ENCODE results near the gene AGFG2. TPM values are rescaled to one million over a fixed set of nuclear protein-coding genes. Genes with fewer than 3 reads are reported as not detected.

AGFG2 gene
- total RNA-seq, 1 experiment from 2014 or later: 30.4 TPM

DNA sequence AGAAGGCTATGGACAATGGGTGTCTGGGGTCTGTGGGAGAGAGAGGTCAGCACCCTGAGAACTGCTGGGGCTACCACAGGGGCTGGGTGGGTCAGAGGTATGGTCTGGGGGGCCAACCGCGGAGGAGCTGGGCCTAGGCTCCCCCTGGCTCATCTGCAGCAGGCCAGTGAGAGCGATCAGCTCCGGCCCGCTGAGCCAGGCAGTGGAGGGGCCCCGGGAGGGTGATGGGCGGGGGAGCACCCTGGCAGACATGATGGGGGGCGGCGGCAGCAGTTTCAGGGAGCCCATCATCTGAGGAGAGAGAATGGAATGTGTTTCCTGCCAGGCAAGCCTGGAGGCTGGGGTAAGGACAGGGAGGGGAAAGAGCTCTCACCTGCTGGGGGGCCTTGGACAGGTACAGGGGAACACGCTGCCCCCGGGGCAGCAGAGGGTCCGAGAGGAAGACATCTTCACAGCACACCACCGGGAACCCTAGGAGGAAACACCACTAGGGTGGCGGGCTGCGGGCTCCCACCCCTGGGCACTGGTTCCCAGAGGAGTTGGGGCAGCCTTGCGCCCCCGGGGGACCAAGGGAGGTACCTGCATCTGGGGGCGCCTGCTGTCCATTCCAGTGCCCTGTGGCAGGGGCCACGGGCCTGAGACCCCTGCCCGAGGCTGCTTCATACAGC, 33.4 kb downstream of the AGFG2 start:
- CTCF ChIA-PET: no interaction called here

GRCh38 chr7:100572949-100573675, 34.1 kb downstream of the AGFG2 start:
- Histone ChIP-seq H3K27me3 (ENCODE audit: insufficient read depth, low read depth) (no peaks in the 10 kb centered on the region), H3K9me2 (ENCODE audit: insufficient read depth) (no peaks in the 10 kb centered on the region), H3K79me2 (ENCODE audit: low read depth) (no peaks in the 10 kb centered on the region), H3K4me3 (no peak overlapping the region), H3K9me3 (ENCODE audit: insufficient read depth, low read depth) (no peaks in the 10 kb centered on the region), H3K27ac (no peak overlapping the region), H2AFZ (no peak overlapping the region), H3K4me2 (no peak overlapping the region), H3K36me3 (ENCODE audit: low read depth) (no peaks in the 10 kb centered on the region), H3F3A (ENCODE audit: insufficient read depth, low read depth) (peaks cover 6% of the 10 kb centered on the region; the same call in 1 of the 2 replicates), H3K4me1 (replicated peaks; ENCODE audit: insufficient read depth) (no peaks in the 10 kb centered on the region), H4K20me1 (ENCODE audit: insufficient read depth) (no peaks in the 10 kb centered on the region)
- DNase-seq: peak in 1 of 2 experiments; percentile 17
- TF ChIP-seq CTCF (conservative IDR thresholded peaks at IDR 0.05): no peak
- TF ChIP-seq EZH2 (IDR thresholded peaks at IDR 0.05; ENCODE audit: low read depth): no peak
- intact Hi-C loops (cut with micrococcal nuclease; ENCODE audit: unreplicated experiment): no loop called here
- no TSS peak for BruUV-seq (replicated peaks)
- POLR2A ChIA-PET (ENCODE audit: unreplicated experiment): no interaction called here
- CTCF ChIA-PET: no interaction called here

More for the DNA sequence above, 33.4 kb downstream of the AGFG2 start:
- Histone ChIP-seq H2AFZ (no peak overlapping the region), H3K79me2 (ENCODE audit: low read depth) (no peaks in the 10 kb centered on the region), H3K4me1 (replicated peaks; ENCODE audit: insufficient read depth) (no peaks in the 10 kb centered on the region), H3F3A (ENCODE audit: insufficient read depth, low read depth) (peaks cover 6% of the 10 kb centered on the region), H3K36me3 (ENCODE audit: low read depth) (no peaks in the 10 kb centered on the region), H3K4me3 (no peak overlapping the region), H3K27me3 (ENCODE audit: insufficient read depth, low read depth) (no peaks in the 10 kb centered on the region), H4K20me1 (ENCODE audit: insufficient read depth) (no peaks in the 10 kb centered on the region), H3K27ac (no peak overlapping the region), H3K9me3 (ENCODE audit: insufficient read depth, low read depth) (no peaks in the 10 kb centered on the region), H3K9me2 (ENCODE audit: insufficient read depth) (no peaks in the 10 kb centered on the region), H3K4me2 (no peak overlapping the region)
- DNase-seq: no peak
- intact Hi-C loops (cut with micrococcal nuclease; ENCODE audit: unreplicated experiment): no loop called here
- TF ChIP-seq EZH2 (IDR thresholded peaks at IDR 0.05; ENCODE audit: low read depth) (no peak), CTCF (conservative IDR thresholded peaks at IDR 0.05) (no peak)
- POLR2A ChIA-PET (ENCODE audit: unreplicated experiment): no interaction called here
- no TSS peak for BruUV-seq (replicated peaks)

DNA sequence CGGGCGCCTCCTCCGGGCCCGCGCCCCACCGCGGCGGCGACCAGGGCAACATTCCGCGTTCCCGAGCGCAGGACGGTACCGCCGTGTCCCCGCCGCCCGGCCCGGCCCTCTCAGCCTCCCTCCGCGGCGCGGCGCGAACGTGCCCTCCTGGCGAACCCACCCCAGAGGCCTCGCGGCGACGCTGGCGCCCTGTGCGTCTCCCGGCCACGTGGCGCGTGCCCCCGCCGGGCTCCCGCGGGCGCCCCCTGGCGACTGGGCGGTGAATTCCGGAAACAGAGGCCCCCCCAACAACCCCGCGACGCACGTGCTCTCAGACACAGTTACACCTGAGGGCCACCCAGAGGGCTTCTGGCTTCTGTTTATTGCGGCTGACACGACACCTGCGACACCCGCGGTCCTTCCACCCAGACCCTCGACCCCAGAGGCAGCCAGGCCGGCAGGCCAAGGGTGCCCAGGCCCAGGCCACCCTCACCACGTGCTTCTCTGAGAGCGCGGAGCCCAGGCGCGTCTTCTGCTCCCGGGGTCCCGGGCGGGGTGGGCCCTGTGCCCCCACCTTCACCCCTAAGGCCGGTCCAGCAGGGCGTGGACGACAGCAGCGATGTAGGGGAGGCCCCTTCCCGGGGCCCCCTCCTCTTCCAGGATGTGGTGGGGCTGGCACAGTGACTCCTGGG, 34.8 kb downstream of the AGFG2 start, which contains the start of gene SAP25:
SAP25 (minus strand) TSS at position 210 of the 671 bp plus-strand sequence; CDS start at position 52, 158 bp downstream.
- Histone ChIP-seq H3K4me2 (no peak within 1 kb of the TSS), H3K27ac (no peak within 1 kb of the TSS), H3K4me3 (no peak within 1 kb of the TSS), H3K4me1 (replicated peaks; ENCODE audit: insufficient read depth) (no peaks in the 10 kb centered on the region), H3K9me2 (ENCODE audit: insufficient read depth) (no peaks in the 10 kb centered on the region), H4K20me1 (ENCODE audit: insufficient read depth) (no peaks in the 10 kb centered on the region), H3K36me3 (ENCODE audit: low read depth) (no peaks in the 10 kb centered on the region), H3K27me3 (ENCODE audit: insufficient read depth, low read depth) (no peaks in the 10 kb centered on the region), H3F3A (ENCODE audit: insufficient read depth, low read depth) (peaks cover 6% of the 10 kb centered on the region; the same call in 1 of the 2 replicates), H3K9me3 (ENCODE audit: insufficient read depth, low read depth) (no peaks in the 10 kb centered on the region), H2AFZ (no peak within 1 kb of the TSS), H3K79me2 (ENCODE audit: low read depth) (no peaks in the 10 kb centered on the region)
- BruUV-seq (replicated peaks): no TSS peak
- no peak for TF ChIP-seq CTCF (conservative IDR thresholded peaks at IDR 0.05)
- TF ChIP-seq EZH2 (IDR thresholded peaks at IDR 0.05; ENCODE audit: low read depth): no peak
- DNase-seq: peak in 1 of 2 experiments; percentile 19
- ChIA-PET CTCF (interaction anchor here (0.6 kb wide), 1 partner anchor 87 kb away, joined by 3 read pairs; no protein-coding TSS in a partner anchor), POLR2A (ENCODE audit: unreplicated experiment) (no interaction called here)
- intact Hi-C loops (cut with micrococcal nuclease; ENCODE audit: unreplicated experiment): no loop called here
